K562 (cell line): Measurements from ENCODE around the gene STIM1. TPM values are rescaled to one million over a fixed set of nuclear protein-coding genes. Genes with fewer than 3 reads are reported as not detected.
A peak's percentile ranks its signal among the peaks of the same experiment; 100 is the strongest.

Experiments used
- ATAC-seq: fragments of 200-7000 bp; cut with Tn5 transposase; 3 replicates; pipeline ENCODE4 v1.9.1; 2020; ENCODE audit warnings: moderate library complexity
- BruUV-seq: library from RNA; stranded (reverse); fragments of 400-500 nt; replicated peaks from 2 replicates; lab custom pipeline; 2021; lab: Mats Ljungman, UMichigan
- CTCF ChIA-PET: fragments of 300-600 bp; formaldehyde crosslinking; extraction: SDS; loops from one replicate; lab custom pipeline; 2021; ENCODE audit warnings: low intra/inter-chr PET ratio; lab: Yijun Ruan, JAX
- POLR2A ChIA-PET: fragments of 300-600, 350-650 bp; sonication (Branson Sonifier 250); formaldehyde crosslinking; extraction: SDS; loops from one replicate; lab custom pipeline; 2021; ENCODE audit warnings: antibody characterized with exemption, inconsistent platforms; lab: Yijun Ruan, JAX
- DNase-seq, 4 experiments: peaks; one replicate each; pipeline versions ENCODE4 v3.0.0 to v3.0.0-alpha.2; 2011 to 2018; ENCODE audit warnings: low spot score in 3 of 4, mixed read lengths in 3 of 4; ENCODE audit errors: extremely low read depth in 1 of 4
- FAIRE-seq: peaks from 2 replicates; lab custom pipeline; 2011; peaks lifted over from hg19 to GRCh38; lab: Jason Lieb, UNC
- H2AFZ ChIP-seq: 2 replicates; pipeline ENCODE4 v1.6.0; 2011; ENCODE audit warnings: low read depth, low read length, control low read depth, inconsistent platforms
- H3K27ac ChIP-seq: fragments of 200-600 bp; 3 replicates; pipeline ENCODE4 v1.8.0; 2011; ENCODE audit warnings: low read depth, mild to moderate bottlenecking, control low read depth, inconsistent platforms, low read length, moderate library complexity, mixed read lengths; ENCODE audit errors: extremely low read depth
- H3K27me3 ChIP-seq, 2 experiments: fragments of 300-600 bp in 1 of 2; 2 replicates in 1 of 2; 3 replicates in 1 of 2; pipeline versions ENCODE4 v1.6.0 to v1.8.0; 2011; ENCODE audit warnings: inconsistent platforms in 2 of 2, low read length in 2 of 2, mild to moderate bottlenecking in 1 of 2, mixed read lengths in 1 of 2, moderate library complexity in 1 of 2; ENCODE audit not compliant: control insufficient read depth in 2 of 2, insufficient read depth in 2 of 2
- H3K36me3 ChIP-seq: fragments of 300-600 bp; 3 replicates; pipeline ENCODE4 v1.8.0; 2011; ENCODE audit warnings: mild to moderate bottlenecking, low read length, inconsistent platforms; ENCODE audit not compliant: control insufficient read depth, insufficient read depth
- H3K4me1 ChIP-seq, 2 experiments: fragments of 200-600 bp in 1 of 2; replicated peaks in 1 of 2; 2 replicates in 1 of 2; 3 replicates in 1 of 2; pipeline versions ENCODE4 v1.5.1 to v1.8.0; 2011; ENCODE audit warnings: inconsistent platforms in 2 of 2, low read length in 2 of 2, mild to moderate bottlenecking in 1 of 2, mixed read lengths in 1 of 2, moderate library complexity in 1 of 2; ENCODE audit not compliant: control insufficient read depth in 2 of 2, insufficient read depth in 2 of 2
- H3K4me2 ChIP-seq: 2 replicates; pipeline ENCODE4 v1.6.1; 2011; ENCODE audit warnings: low read length, control low read depth, inconsistent platforms, mixed read lengths; ENCODE audit not compliant: insufficient read depth
- H3K4me3 ChIP-seq: fragments of 200-600 bp; sonication (generic), shearing (Covaris generic); 2 replicates; pipeline ENCODE4 v1.5.1; 2016; ENCODE audit warnings: control low read depth, inconsistent platforms
- H3K79me2 ChIP-seq: fragments of 200-600 bp; 3 replicates; pipeline ENCODE4 v1.8.0; 2011; ENCODE audit warnings: low read length, inconsistent platforms; ENCODE audit not compliant: control insufficient read depth, insufficient read depth
- H3K9ac ChIP-seq, 2 experiments: 2 replicates each; pipeline versions ENCODE4 v1.6.0 to v1.6.1; 2011; ENCODE audit warnings: low read depth in 2 of 2, low read length in 2 of 2, control low read depth in 1 of 2, inconsistent platforms in 1 of 2, mild to moderate bottlenecking in 1 of 2, mixed read lengths in 1 of 2; ENCODE audit not compliant: insufficient read depth in 1 of 2
- H3K9me1 ChIP-seq: one replicate; pipeline ENCODE4 v1.6.0; 2011; ENCODE audit warnings: inconsistent platforms, mild to moderate bottlenecking, low read length, moderate library complexity; ENCODE audit not compliant: control insufficient read depth, insufficient read depth
- H3K9me3 ChIP-seq: replicated peaks from 2 replicates; pipeline ENCODE4 v1.5.1; 2011; ENCODE audit warnings: low read depth, low read length, inconsistent platforms; ENCODE audit not compliant: control insufficient read depth, insufficient read depth
- H4K20me1 ChIP-seq: replicated peaks from 2 replicates; pipeline ENCODE4 v1.6.1; 2011; ENCODE audit warnings: low read length, inconsistent platforms, mixed read lengths; ENCODE audit not compliant: control insufficient read depth, insufficient read depth
- CEBPB ChIP-seq: fragments of 450-650 bp; IDR thresholded peaks from 2 replicates; pipeline ENCODE4 v1.6.1; 2016; ENCODE audit warnings: missing genetic modification characterization, missing compliant biosample characterization
- CGGBP1 ChIP-seq: fragments of 250-450 bp; sonication (Bioruptor Pico); IDR thresholded peaks from 2 replicates; pipeline ENCODE4 v1.9.0; 2021; ENCODE audit warnings: mild to moderate bottlenecking
- IFI16 ChIP-seq: fragments of 250-450 bp; sonication (Bioruptor Pico); IDR thresholded peaks from 2 replicates; pipeline ENCODE4 v2.1.2; 2022; ENCODE audit warnings: mild to moderate bottlenecking, inconsistent platforms
- NONO ChIP-seq, 2 experiments: fragments of 200-400 bp in 1 of 2; fragments of 450-650 bp in 1 of 2; formaldehyde crosslinking in 1 of 2; IDR thresholded peaks; 2 replicates each; pipeline ENCODE4 v1.6.1; 2017; ENCODE audit warnings: low read depth in 2 of 2, mild to moderate bottlenecking in 2 of 2, moderate library complexity in 2 of 2, low read length in 1 of 2
- PCBP1 ChIP-seq: fragments of 200-400 bp; formaldehyde crosslinking; IDR thresholded peaks from 2 replicates; pipeline ENCODE4 v1.6.1; 2018; ENCODE audit warnings: mild to moderate bottlenecking, low read depth, low read length; ENCODE audit not compliant: poor library complexity, severe bottlenecking
- SAP30 ChIP-seq: fragments of 200-600 bp; sonication (generic); IDR thresholded peaks from 2 replicates; pipeline ENCODE4 v1.6.1; 2012; ENCODE audit warnings: borderline replicate concordance, low read depth, mild to moderate bottlenecking, moderate library complexity, low read length, control low read depth, inconsistent platforms; ENCODE audit not compliant: insufficient read depth, poor library complexity, severe bottlenecking
- SREBF1 ChIP-seq: fragments of 150-350 bp; IDR thresholded peaks from 2 replicates; pipeline ENCODE4 v1.6.1; 2014; ENCODE audit warnings: antibody characterized with exemption, low read depth, low read length, borderline replicate concordance
- ZNF518B ChIP-seq: fragments of 250-450 bp; sonication (Bioruptor Pico); IDR thresholded peaks from 2 replicates; pipeline ENCODE4 v1.5.0; 2021; ENCODE audit warnings: mild to moderate bottlenecking, moderate library complexity
- WGBS: fragments of 100-300 bp; shearing (Covaris generic); methylation state at CpG from one replicate; pipeline ENCODE4 v1.1.6; 2016; ENCODE audit warnings: low coverage, mixed read lengths; ENCODE audit not compliant: insufficient coverage; ENCODE audit errors: missing lambda C conversion rate; 5-methylcytosine and 5-hydroxymethylcytosine counted together
- in situ Hi-C: fragments of 300-500 bp; cut with MboI; formaldehyde crosslinking; loops from 4 replicates; pipeline ENCODE4 v1.15.0; 2018; ENCODE audit warnings: inconsistent platforms, mixed read lengths
- intact Hi-C: fragments of 100-400 bp; cut with micrococcal nuclease; formaldehyde crosslinking; loops from 2 replicates; pipeline ENCODE4 v1.14.2; 2022
- polyA plus RNA-seq, 8 experiments: library from polyadenylated mRNA; depleted of rRNA in 4 of 8; stranded (reverse) in 5 of 8; unstranded in 3 of 8; fragments of >200 nt; fragmentation: Nextera tagmentation in 2 of 8; fragmentation: Illumina TruSeq in 1 of 8; extraction: Ambion mirVana in 2 of 8; extraction: Trizol in 1 of 8; gene quantifications; 2 replicates each; pipeline versions ENCODE4 v1.2.1 to v1.2.3, GENCODE V29; 2011 to 2014; ENCODE audit warnings: inconsistent platforms in 1 of 8, missing spikeins in 1 of 8
- total RNA-seq, 7 experiments: library from RNA; depleted of rRNA in 6 of 7; stranded (reverse); fragments of >200 nt in 6 of 7; fragmentation: Illumina TruSeq in 2 of 7; extraction: Trizol in 2 of 7; gene quantifications; 2 replicates each; pipeline versions ENCODE4 v1.2.1 to v1.2.3, GENCODE V29; 2011 to 2021; ENCODE audit warnings: low replicate concordance in 1 of 7

The STIM1 gene
- total and polyA plus RNA-seq, 9 of the 15 experiments (the other 6 are each of a cell fraction or from before 2014, with no cell fraction given), result 7.7 to 50.5 (median 22.5) TPM

GRCh38 chr11:3890014-3890413 is 34.5 kb downstream of the STIM1 start:
- FAIRE-seq (no peak), DNase-seq (no peak), ATAC-seq (no peak)
- POLR2A ChIA-PET, result interaction anchor here (0.6 to 2.4 kb wide), 8 partner anchors 10 to 37 kb away, joined by 3 to 9 read pairs (median 4); no protein-coding TSS in a partner anchor
- Histone ChIP-seq H3K36me3 (no peaks in the 10 kb centered on the region), H3K9ac (no peak overlapping the region), H3K4me1 (peaks cover 19 to 35% of the 10 kb centered on the region in 2 experiments), H2AFZ (no peak overlapping the region), H3K79me2 (peaks cover 73% of the 10 kb centered on the region), H3K9me1 (no peaks in the 10 kb centered on the region), H3K4me3 (no peak overlapping the region), H3K27ac (no peak overlapping the region), H4K20me1 (peaks cover 6% of the 10 kb centered on the region; the same call in 1 of the 2 replicates), H3K4me2 (no peak overlapping the region), H3K27me3 (no peaks in the 10 kb centered on the region), H3K9me3 (no peaks in the 10 kb centered on the region)
- CTCF ChIA-PET, result interaction anchor here (0.5 kb wide), 1 partner anchor 41 kb away, joined by 3 read pairs; no protein-coding TSS in a partner anchor
- WGBS, result 76% methylated on average over 2 of the region's 2 CpGs
- in situ Hi-C loops, result no loop called here
- TF ChIP-seq PCBP1, result no peak
- no peak for TF ChIP-seq IFI16 (CRISPR knock-in tag)
- peak; percentile 25; the same call in 1 of the 2 replicates for TF ChIP-seq CEBPB
- intact Hi-C loops, result loop anchor here (5.0 kb wide), 1 partner anchor 33 kb away; the partner anchor contains the start of gene STIM1
- BruUV-seq, result no TSS peak

- no peaks in the 10 kb centered on the region for H3K9me3 ChIP-seq
- no peak overlapping the region for H3K4me3 ChIP-seq
- no TSS peak for BruUV-seq
- no peak overlapping the region for H3K4me2 ChIP-seq
- peaks cover 70% of the 10 kb centered on the region for H3K79me2 ChIP-seq
- no peak overlapping the region for H2AFZ ChIP-seq
- no peak overlapping the region for H3K9ac ChIP-seq
- H3K9me1 ChIP-seq, result no peaks in the 10 kb centered on the region
- intact Hi-C loops (loop anchor here (5.0 kb wide), 1 partner anchor 34 kb away; the partner anchor contains the start of gene STIM1), in situ Hi-C loops (no loop called here)
- DNase-seq, result no peak
- no peaks in the 10 kb centered on the region for H3K27me3 ChIP-seq
- peaks cover 6% of the 10 kb centered on the region; the same call in 1 of the 2 replicates for H4K20me1 ChIP-seq
- FAIRE-seq, result no peak
- H3K4me1 ChIP-seq, result peaks cover 19 to 38% of the 10 kb centered on the region in 2 experiments
- ChIA-PET CTCF (interaction anchor here (0.5 kb wide), 1 partner anchor 12 kb away, joined by 3 read pairs; no protein-coding TSS in a partner anchor), POLR2A (interaction anchor here (0.6 to 1.8 kb wide), 7 partner anchors 11 to 37 kb away, joined by 3 to 8 read pairs (median 4); no protein-coding TSS in a partner anchor)
- no peak for ATAC-seq
- H3K36me3 ChIP-seq, result no peaks in the 10 kb centered on the region
- H3K27ac ChIP-seq, result no peak overlapping the region
- 94% methylated on average over 1 of the region's 1 CpG for WGBS
- TF ChIP-seq SAP30 (no peak), NONO (IDR thresholded peaks at IDR 0.05; ENCODE audit: low read depth in 2 of 2, low read length in 1 of 2) (no peak), SREBF1 (no peak), CGGBP1 (CRISPR knock-in tag) (no peak), ZNF518B (CRISPR knock-in tag) (no peak)
Observed at GRCh38 chr11:3890806-3891205, 35.3 kb downstream of the STIM1 start.
